Fibroblast of skin of scalp (primary cell): Measurements from ENCODE around the gene TMEM138.

ENCODE experiments used
- DNase-seq: peaks from one replicate; pipeline ENCODE4 v3.0.0-alpha.2; 2013

TMEM138 gene

GRCh38 chr11:61342207-61342803 is 19.9 kb upstream of the TMEM138 start:
- no peak for DNase-seq

- no peak for DNase-seq
Observed at GRCh38 chr11:61343792-61344745, 18.1 kb upstream of the TMEM138 start.

- no peak for DNase-seq
Observed at GRCh38 chr11:61345170-61345610, 17.0 kb upstream of the TMEM138 start.

- DNase-seq, result no peak
Observed at GRCh38 chr11:61345954-61346843, 16.0 kb upstream of the TMEM138 start.

GRCh38 chr11:61347916-61348461 is 14.2 kb upstream of the TMEM138 start:
- DNase-seq, result no peak

- no peak for DNase-seq
Observed at GRCh38 chr11:61349189-61349751, 12.9 kb upstream of the TMEM138 start.

GRCh38 chr11:61349916-61350315 is 12.3 kb upstream of the TMEM138 start:
- no peak for DNase-seq

- no peak for DNase-seq
Observed at GRCh38 chr11:61350336-61350735, 11.8 kb upstream of the TMEM138 start.

- no peak for DNase-seq
Observed at GRCh38 chr11:61350803-61351202, 11.4 kb upstream of the TMEM138 start.

GRCh38 chr11:61352038-61352437 is 10.1 kb upstream of the TMEM138 start:
- DNase-seq, result no peak

GRCh38 chr11:61353131-61354067 is 8.8 kb upstream of the TMEM138 start:
- DNase-seq, result no peak

- no peak for DNase-seq
Observed at GRCh38 chr11:61354208-61354607, 8.0 kb upstream of the TMEM138 start.

GRCh38 chr11:61356706-61357105 is 5.5 kb upstream of the TMEM138 start:
- no peak for DNase-seq

GRCh38 chr11:61357233-61357893 is 4.8 kb upstream of the TMEM138 start:
- no peak for DNase-seq

GRCh38 chr11:61357894-61358239 is 4.3 kb upstream of the TMEM138 start:
- DNase-seq, result no peak

- DNase-seq, result no peak
Observed at GRCh38 chr11:61358566-61358965, 3.6 kb upstream of the TMEM138 start.

- DNase-seq, result no peak
Observed at GRCh38 chr11:61359516-61359915, 2.7 kb upstream of the TMEM138 start.

GRCh38 chr11:61361237-61361740 is 885 bp upstream of the TMEM138 start:
- no peak for DNase-seq

GRCh38 chr11:61362542-61362875 is 335 bp downstream of the TMEM138 start:
- no peak for DNase-seq

GRCh38 chr11:61364012-61364675 is 2.0 kb downstream of the TMEM138 start:
- DNase-seq, result no peak
